IPS-18c (cell line): ENCODE results near the gene REPIN1.

Experiments used
- H3K4me3 ChIP-seq: 2 replicates; pipeline ENCODE4 v1.7.0; 2013; ENCODE audit warnings: low read depth, mild to moderate bottlenecking, low read length, moderate library complexity; ENCODE audit not compliant: insufficient read depth
- H3K9me3 ChIP-seq: one replicate; pipeline ENCODE4 v1.6.1; 2013; ENCODE audit warnings: mild to moderate bottlenecking, low read length, moderate library complexity; ENCODE audit not compliant: control insufficient read depth, insufficient read depth

Gene REPIN1

DNA sequence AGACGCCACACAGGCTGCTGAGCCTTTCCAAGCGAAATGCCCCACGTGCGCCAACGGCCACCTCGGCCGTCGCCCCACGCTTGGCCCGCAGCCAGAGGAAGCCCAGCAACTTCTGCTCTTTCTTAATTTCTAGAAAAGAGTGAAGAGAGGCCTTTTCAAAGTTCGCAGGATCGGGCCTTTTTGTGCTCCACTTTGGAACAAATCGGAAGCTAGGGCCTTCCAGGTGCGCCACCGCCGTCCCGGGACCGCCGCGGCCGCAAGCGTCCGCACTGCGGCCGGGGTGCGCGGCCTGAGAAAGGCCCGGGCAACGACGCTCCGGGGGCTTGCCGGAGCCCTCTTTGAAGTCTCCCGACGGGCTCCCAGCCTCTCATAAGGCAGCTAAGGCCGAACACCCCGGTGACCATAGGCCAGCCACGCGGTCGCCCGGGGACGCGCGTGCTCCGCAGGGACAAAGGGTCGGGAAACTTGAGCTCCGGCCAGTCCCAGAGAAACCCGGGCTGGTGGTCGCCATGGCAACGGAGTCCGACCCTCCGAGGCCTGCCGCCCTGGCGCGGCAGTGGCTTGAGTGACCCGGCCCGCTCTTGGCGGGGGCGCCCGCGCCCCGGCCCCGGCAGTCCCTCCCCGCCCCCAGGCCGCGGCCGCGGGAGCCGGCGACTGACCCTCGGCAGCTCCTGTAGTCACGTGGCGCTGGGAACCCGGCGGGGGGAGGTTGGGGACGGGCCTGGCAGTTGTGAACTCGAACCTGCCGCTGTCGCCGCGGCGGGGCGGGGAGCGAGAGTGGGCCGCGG is at the start of gene REPIN1:
Gene REPIN1, plus strand, starts transcription at position 727 of the 788 bp plus-strand sequence. CDS start 890 bp downstream, outside the sequence.
- H3K4me3 ChIP-seq: peak within 1 kb of the TSS; percentile 77
- H3K9me3 ChIP-seq: peaks cover 2% of the 10 kb centered on the region

DNA sequence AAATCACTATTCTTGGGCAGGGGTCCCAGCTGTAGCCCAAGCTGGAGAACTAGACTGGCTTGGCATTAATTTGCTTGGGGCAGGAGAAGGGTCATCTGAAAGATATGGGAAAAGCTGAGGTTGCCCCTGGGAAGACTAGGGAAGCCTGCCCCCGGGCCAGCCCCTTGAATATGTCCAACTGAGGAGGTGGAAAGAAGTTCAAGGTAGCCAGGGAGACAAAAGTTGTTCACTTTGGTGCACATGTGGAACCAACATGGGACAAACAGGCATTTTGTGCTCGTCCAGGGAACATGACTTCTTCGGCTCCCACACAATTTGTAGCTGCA is 46.9 kb upstream of the REPIN1 start:
- Histone ChIP-seq H3K9me3 (no peaks in the 10 kb centered on the region), H3K4me3 (no peak overlapping the region)

DNA sequence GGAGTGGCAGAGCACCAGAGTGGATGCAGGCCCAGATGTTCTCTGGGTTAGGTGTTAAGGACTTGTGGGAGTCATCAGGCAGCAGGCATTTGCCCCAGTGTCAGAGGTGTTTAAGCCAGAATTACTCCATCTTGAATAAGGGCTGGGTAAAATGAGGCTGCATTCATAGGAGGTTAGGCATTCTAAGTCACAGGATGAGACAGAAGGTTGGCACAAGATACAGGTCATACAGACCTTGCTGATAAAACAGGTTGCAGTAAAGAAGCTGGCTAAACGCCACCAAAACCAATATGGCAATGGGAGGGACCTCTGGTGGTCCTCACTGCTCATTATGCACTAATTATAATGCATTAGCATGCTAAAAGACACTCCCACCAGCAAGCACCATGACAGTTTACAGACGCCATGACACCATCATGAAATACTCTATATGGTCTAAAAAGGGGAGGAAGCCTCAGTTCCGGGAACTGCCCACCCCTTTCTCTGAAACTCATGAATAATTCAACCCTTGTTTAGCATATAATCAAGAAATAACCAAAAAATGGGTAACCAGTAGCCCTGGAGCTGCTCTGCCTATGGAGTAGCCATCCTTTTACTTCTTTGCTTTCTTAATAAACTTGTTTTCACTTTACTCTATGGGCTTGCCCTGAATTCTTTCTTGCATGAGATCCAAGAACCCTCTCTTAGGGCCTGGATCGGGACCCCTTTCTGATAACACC is 46.3 kb upstream of the REPIN1 start:
- Histone ChIP-seq H3K9me3 (no peaks in the 10 kb centered on the region), H3K4me3 (peak overlapping the region; percentile 71)

DNA sequence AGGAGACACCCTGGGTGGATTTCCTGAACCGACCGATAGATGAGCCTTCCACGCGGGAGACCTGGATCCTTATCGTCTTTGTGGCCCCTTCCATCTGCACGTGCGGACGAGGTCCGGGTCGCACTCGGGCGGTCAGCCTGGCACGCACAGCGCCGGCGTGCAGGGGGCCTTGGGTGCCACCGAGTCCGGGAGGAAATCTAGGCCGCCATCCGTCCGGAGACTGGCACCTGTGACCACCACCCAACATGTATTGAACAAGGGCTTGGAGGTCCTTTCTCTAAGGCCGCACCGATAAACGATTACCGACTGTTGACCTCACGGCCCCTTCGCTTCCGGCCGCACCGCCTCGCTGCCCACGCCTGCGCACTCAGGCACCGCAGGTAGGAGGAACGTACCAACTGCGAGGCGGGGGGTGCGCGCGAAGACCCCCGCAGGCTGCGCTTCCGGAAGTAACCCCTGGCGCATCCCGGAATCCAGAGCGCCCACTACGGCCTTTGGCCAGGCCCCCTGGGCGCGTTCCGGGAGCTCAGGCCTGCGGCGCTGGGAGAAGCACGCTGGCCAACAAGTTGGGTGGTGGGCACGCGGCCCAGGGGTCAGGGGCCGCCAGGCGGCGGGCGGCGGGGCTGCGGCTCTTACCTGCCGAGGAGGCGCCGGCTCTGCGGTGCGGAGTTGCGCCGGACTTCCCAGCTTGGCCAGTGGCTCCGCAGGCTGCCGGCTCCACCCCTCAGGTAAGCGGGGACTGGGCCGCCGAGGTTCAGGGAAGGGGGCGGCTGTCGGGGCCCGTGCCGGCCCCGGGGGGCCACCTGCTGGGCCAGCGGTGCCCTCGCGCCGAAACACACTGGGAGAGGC is 45.6 kb upstream of the REPIN1 start, which contains the start of the genes ACTR3C and LRRC61:
Gene ACTR3C, minus strand, starts transcription at position 713 of the 849 bp plus-strand sequence. CDS start 28,249 bp downstream, outside the sequence.
Gene LRRC61, plus strand, starts transcription at position 523 of the 849 bp plus-strand sequence. CDS start 13,507 bp downstream, outside the sequence.
- H3K4me3 ChIP-seq: peak within 1 kb of the TSS; percentile 71

DNA sequence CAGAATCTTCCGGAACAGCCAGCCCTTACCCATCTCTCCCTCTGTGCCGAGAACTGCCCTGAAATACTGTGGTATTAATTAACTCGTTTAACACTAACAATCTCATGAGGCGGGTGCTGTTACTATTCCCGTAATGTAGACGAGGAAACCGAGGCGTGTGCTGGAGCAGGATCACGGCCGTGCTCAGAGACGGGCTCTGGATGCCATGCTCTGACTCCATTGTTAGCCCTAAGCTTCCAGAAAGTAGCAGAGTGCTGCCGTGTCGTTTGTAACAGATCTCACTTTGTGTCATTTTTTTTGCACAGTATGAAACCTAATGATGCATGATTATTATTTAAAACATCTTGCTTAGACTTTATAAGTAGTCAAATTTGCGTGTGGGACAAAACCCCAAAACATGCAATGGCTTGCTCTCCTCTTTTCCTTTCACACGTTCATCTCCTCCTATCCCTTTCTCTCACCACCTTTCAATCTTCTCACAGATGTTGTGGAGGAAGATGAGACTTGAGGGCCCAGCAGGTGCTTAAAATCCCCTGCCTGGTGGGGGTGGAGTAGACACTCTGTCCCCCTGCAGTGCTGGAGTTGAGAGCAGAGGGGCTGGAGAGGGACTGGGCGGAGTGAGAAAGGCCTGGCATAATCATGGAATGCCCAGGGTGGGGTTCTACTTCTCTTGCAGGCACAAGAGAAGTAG is 44.8 kb upstream of the REPIN1 start:
- Histone ChIP-seq H3K9me3 (no peaks in the 10 kb centered on the region), H3K4me3 (peak overlapping the region; percentile 71)

More for the DNA sequence above, 45.6 kb upstream of the REPIN1 start, which contains the start of the genes ACTR3C and LRRC61:
- H3K9me3 ChIP-seq: no peaks in the 10 kb centered on the region

DNA sequence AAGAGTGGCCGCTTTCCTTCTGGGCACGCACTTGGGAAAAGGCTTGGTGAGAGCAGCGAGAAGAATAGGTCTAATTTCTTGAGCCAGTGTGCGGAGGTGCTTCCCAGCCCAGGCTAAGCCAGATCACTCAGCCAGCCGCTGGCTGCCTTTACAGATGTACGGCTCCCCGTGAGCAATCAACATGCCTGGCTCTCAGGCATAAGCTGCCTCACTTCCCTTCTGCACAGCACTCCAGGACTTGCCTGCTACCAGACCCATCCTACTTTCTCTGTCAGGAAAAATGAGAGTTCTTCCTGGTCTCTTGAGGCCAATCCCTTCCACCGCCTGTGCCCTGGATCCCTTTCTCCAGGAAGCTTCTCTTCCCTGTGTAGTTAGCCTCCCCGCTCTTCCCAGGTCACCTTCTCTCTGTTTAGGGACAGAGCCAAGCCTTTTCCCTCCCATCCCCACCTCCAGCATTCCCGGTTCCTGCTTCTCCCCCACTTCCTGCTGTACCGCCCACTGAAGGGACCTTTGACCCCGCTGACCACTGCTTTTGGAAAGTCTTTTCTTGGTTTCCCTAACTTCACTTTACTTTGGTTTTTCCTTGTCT is 44.2 kb upstream of the REPIN1 start:
- Histone ChIP-seq H3K9me3 (no peaks in the 10 kb centered on the region), H3K4me3 (peak overlapping the region; percentile 71)

DNA sequence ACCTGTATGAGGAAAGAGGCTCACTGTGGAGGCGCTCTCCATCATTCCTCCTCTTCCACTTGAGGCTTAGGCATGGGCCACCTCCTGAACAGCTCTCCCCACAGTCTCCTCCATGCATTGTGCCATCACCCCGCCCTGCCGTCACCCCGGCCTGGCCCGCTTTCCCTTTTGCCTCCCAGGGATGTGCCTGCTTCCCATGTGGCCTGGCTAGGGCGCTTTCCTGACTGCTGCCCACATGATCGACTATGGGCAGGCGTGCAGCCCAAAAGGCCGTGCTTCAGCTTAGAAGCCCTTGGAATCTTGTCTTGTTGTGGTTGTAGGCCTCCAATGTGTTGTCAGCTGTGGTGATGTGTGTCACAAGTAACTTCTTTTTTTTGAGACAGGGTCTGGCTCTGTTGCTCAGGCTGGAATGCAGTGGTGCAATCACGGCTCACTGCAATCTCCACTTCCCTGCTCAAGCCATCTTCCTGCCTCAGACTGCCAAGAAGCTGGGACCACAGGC is 43.5 kb upstream of the REPIN1 start:
- H3K9me3 ChIP-seq: peaks cover 3% of the 10 kb centered on the region
- H3K4me3 ChIP-seq: no peak overlapping the region

DNA sequence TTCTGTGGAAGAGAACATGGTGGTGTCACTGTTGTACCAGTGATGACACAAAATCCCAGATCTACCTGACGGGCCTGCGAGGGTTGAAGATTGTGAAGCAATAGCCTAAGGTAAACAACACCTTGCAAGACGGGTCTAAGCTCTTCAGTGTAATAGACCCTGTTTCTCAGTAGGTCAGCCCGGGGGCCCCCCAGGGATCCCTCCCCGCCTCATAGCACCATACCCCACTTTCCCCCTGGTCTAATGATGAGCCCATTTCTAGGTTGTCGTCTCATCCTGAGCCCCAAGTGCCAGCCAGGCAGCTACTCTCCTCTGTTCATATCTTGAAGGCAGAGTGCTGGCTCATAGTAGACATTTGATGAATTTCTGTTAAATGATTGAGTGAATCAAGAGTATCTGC is 42.7 kb upstream of the REPIN1 start:
- peaks cover 3% of the 10 kb centered on the region for H3K9me3 ChIP-seq
- no peak overlapping the region for H3K4me3 ChIP-seq

DNA sequence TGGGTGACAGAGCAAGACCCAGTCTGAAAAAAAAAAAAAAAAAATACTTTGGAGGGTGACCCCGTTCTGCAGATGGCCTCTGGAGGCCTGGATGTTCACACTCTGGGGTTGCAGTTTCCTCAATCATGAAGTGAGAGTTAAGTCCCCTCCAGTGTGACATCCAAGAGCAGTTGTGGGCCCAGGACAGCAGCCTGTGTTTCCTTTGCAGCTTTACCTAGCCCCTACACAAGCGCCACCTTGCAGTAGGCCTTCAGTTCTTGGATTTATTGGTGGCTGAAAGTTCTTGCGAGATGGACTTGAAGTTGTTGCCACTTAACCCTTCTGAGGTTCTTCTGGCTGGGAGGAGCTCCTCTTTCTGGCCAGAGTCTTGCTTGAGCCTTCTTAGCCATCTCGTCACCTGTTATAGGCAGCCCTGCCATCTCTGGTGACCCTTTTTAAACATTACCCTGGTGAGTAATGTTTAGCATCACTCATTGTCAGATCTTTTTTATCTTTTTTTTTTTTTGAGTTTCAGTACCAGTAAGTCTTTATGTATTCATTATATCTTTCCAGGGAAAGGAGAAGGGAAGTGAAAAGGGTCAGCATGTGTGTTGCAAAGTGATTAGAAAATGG is 41.9 kb upstream of the REPIN1 start:
- H3K9me3 ChIP-seq: peaks cover 3% of the 10 kb centered on the region
- H3K4me3 ChIP-seq: no peak overlapping the region

DNA sequence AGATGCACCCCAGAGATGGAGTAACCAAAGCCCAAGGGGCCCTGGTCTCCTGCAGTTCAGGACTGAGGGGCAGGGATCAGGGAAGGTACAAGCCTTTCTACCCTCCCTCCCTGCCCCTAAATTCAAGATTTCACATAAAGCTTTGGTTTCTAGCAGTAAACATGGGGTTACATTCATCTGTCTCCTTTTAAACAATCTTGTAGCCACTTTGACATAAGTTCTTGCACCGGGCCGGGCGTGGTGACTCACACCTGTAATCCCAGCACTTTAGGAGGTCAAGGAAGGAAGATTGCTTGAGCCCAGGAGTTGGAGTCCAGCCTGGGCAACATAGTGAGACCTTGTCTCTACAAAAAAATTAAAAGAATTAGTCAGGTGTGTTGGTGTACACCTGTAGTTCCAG is 41.3 kb upstream of the REPIN1 start:
- H3K9me3 ChIP-seq: peaks cover 3% of the 10 kb centered on the region
- H3K4me3 ChIP-seq: no peak overlapping the region

DNA sequence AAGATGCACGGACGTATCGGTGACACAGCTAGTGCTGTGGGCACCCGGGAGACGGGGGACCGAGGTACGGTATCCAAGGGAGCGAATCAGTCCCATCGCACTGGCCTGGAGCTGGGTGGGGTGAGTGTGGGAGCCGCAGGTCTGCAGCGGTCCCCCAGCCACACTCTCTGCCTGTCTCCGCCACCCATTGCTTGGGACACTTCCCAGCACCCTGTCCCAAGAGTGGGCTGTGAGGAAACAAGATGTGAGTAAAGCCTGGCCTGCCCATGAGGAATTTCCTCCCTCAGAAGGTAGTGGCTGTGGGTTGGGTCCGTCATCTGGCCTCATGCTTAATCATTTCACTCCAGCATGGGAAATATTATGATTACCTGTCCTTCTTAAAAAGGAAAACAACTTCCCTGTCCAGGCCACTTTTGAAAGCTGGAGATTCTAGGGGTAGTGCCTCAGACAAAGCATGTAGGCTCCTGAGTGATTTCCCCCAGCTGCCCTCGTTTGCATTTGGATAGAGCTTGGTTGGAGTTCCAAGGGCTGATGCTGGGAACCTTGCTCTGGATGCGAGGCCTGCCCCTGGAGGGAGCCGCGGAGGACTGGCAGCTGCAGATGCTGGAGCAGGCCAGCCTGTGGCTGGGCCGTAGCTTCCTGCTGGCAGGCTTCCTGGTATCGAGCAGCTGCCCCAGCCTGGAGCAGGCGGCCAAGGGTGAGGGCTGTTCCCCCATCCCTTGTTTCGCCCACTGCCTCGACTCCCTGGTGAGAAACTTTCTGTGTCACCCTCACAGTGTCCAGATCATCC is 39.1 kb upstream of the REPIN1 start:
- peaks cover 3% of the 10 kb centered on the region for H3K9me3 ChIP-seq
- no peak overlapping the region for H3K4me3 ChIP-seq

DNA sequence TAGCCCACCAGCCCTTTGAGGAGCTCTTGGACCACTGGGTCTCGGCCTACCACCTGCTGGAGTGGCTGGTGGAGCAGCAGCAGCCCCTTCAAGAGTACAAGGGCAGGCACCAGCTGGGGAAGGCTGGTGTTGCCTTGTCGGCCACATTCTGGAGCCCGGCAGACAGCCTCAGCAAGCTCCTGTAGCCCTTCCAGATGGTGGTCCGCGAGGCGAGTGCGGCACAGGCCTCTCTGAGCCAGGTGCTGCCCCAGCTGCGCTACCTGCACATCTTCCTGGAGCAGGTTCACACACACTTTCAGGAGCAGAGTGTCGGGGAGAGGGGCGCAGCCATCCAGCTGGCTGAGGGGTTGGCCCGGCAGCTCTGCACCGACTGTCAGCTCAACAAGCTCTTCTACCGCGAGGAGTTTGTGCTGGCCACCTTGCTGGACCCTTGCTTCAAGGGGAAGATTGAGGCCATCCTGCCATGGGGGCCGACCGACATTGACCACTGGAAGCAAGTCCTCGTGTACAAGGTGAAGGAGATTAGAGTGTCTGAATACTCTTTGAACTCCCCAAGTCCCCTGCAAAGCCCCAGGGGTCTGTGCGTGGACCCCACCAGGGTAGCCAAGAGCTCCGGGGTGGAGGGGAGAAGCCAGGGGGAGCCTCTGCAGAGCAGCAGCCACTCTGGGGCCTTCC is 38.3 kb upstream of the REPIN1 start:
- Histone ChIP-seq H3K9me3 (peaks cover 3% of the 10 kb centered on the region), H3K4me3 (no peak overlapping the region; the same call in 1 of the 2 replicates)

DNA sequence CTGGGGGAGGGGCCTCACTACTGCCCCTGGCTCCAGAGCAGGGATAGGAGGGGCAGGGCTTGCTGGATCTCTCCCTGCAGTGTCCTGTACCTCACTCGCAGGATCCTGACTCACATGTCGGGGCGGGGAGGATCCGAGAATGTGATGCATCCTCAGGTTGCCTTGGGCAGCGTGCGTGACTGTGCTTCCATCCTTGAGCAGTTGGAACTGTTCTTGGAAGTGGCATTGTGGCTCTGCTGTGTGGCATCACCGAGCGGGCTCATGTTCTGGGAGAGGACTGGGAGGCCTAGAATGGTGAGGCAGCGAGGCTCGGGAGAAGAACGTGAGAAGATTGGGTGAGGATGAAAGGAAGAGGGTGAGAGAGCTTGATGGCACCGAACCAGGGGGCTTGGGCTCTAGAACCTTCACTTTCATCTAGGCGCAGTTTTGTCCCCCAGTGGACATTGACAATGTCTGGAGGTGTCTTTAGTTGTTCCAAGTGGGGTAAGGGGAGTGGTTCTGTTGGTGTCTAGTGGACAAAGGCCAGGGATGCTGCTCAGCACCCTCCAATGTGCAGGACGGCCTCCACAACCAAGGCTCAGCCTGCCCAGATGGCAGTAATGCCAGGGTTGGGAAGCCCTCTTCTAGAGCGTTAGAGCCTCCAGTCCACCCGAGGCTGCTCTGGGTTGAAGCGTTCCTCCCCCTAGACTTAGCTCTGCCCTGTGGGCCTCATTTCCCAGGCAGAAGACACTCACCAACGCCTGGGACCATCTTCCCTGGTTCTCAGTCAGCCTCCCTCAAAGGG is 35.6 kb upstream of the REPIN1 start:
- peaks cover 3% of the 10 kb centered on the region for H3K9me3 ChIP-seq
- no peak overlapping the region for H3K4me3 ChIP-seq

DNA sequence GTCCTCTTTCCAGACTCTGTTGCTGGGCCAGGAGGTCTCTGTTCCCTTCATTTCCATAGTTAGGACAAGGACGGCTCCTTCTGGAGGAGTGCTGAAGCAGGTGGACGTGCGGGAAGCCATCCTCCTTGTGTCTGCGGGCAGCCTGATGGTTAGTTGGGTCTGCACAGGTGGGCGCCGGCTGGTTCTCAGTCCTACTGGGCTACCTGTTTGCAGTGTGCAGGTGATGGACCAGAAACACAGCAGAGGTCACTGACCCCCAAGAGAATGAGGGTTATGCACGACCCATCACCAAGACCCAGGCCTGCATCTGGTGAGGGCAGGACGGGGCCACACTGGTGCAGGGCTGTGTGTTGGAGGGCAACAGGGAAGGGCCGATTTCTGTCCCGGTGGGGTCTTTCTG is 35.0 kb upstream of the REPIN1 start:
- H3K9me3 ChIP-seq: peaks cover 3% of the 10 kb centered on the region
- no peak overlapping the region for H3K4me3 ChIP-seq
